ENCODE data around the gene BCL7B. TPM values are rescaled to one million over a fixed set of nuclear protein-coding genes. Genes with fewer than 3 reads are reported as not detected.

Gene BCL7B
- total and polyA plus RNA-seq, 2 of the 13 experiments (the other 11 are each of a cell fraction or from before 2014, with no cell fraction given): 24.3 to 38.2 TPM

GRCh38 chr7:73519867-73520672, 37.4 kb downstream of the BCL7B start:
- POLR2A ChIA-PET: interaction anchor here (0.6 to 1.4 kb wide), 2 partner anchors 22 to 39 kb away, joined by 3 to 5 read pairs; no protein-coding TSS in a partner anchor
- CTCF ChIA-PET (ENCODE audit: low intra/inter-chr PET ratio, low total read pairs): no interaction called here
- intact Hi-C loops (cut with micrococcal nuclease; ENCODE audit: unreplicated experiment) (loop anchor here (5.0 kb wide), 1 partner anchor 37 kb away; the partner anchor contains the start of gene BCL7B), in situ Hi-C loops (cut with HindIII; ENCODE audit: extremely low pct_ligation_motif_present, low pct_unique_long_range_greater_than_20kb) (no loop called here)
- H3K9ac ChIP-seq (ENCODE audit: insufficient read depth, low read depth, low read length): peak overlapping the region; percentile 91
- H3K27me3 ChIP-seq (ENCODE audit: control insufficient read depth in 1 of 2, insufficient read depth in 2 of 2, low read length in 2 of 2): no peaks in the 10 kb centered on the region; a peak in 1 of 5 replicates
- peaks cover 18% of the 10 kb centered on the region for H4K20me1 ChIP-seq (ENCODE audit: insufficient read depth, low read length)
- peak overlapping the region; percentile 87 for H3K4me2 ChIP-seq (ENCODE audit: low read depth, low read length)
- H3K4me1 ChIP-seq (ENCODE audit: insufficient read depth, low read length): peaks cover 31% of the 10 kb centered on the region
- H3K79me2 ChIP-seq (ENCODE audit: insufficient read depth, low read length): peaks cover 60% of the 10 kb centered on the region
- DNase-seq (ENCODE audit: low spot score) (peak; percentile 33), FAIRE-seq (peak; percentile 60), ATAC-seq (no peak)
- peak overlapping the region; percentile 91 for H3K27ac ChIP-seq (ENCODE audit: extremely low read length, insufficient read depth, low read length)
- H2AFZ ChIP-seq (ENCODE audit: low read length): no peak overlapping the region
- peaks cover 8 to 31% of the 10 kb centered on the region in 2 experiments; a peak in 4 of 5 replicates for H3K36me3 ChIP-seq (replicated peaks in 1 of 2; ENCODE audit: control insufficient read depth in 1 of 2, insufficient read depth in 2 of 2, low read length in 2 of 2)
- no peaks in the 10 kb centered on the region for H3K9me3 ChIP-seq (ENCODE audit: low read length)
- H3K4me3 ChIP-seq (replicated peaks in 1 of 3; ENCODE audit: insufficient read depth in 1 of 3, low read depth in 2 of 3, low read length in 3 of 3): peak overlapping the region; percentile 80 to 89 (median 82)
- BruUV-seq (replicated peaks): no TSS peak
- TF ChIP-seq ZSCAN21 (CRISPR knock-in tag; IDR thresholded peaks at IDR 0.05; ENCODE audit: borderline replicate concordance) (no peak), ZNF362 (CRISPR knock-in tag; IDR thresholded peaks at IDR 0.05; ENCODE audit: borderline replicate concordance) (peak; percentile 51; the same call in 1 of the 2 replicates), DMAP1 (CRISPR knock-in tag; IDR thresholded peaks at IDR 0.05) (no peak), THYN1 (CRISPR knock-in tag; IDR thresholded peaks at IDR 0.05; ENCODE audit: borderline replicate concordance, low read depth) (no peak), ZNF460 (CRISPR knock-in tag; IDR thresholded peaks at IDR 0.05; ENCODE audit: borderline replicate concordance) (peak; percentile 71; the same call in 1 of the 2 replicates), GATA4 (IDR thresholded peaks at IDR 0.05; ENCODE audit: borderline replicate concordance, low read depth) (no peak), ZNF3 (CRISPR knock-in tag; IDR thresholded peaks at IDR 0.05) (peak; percentile 83; the same call in 1 of the 2 replicates), ZSCAN25 (CRISPR knock-in tag; IDR thresholded peaks at IDR 0.05) (peak; percentile 93), RBFOX2 (IDR thresholded peaks at IDR 0.05; ENCODE audit: low read depth, low read length) (0 out of 2 replicates have a peak, but pooled peaks have one; percentile 29), ZNF704 (CRISPR knock-in tag; IDR thresholded peaks at IDR 0.05; ENCODE audit: borderline replicate concordance) (no peak), ZBTB38 (CRISPR knock-in tag; IDR thresholded peaks at IDR 0.05) (0 out of 2 replicates have a peak, but pooled peaks have one; percentile 67), CC2D1A (CRISPR knock-in tag; IDR thresholded peaks at IDR 0.05) (no peak), ZNF256 (CRISPR knock-in tag; conservative IDR thresholded peaks at IDR 0.05) (no peak), TEAD3 (CRISPR knock-in tag; optimal IDR thresholded peaks at IDR 0.05; ENCODE audit: borderline replicate concordance) (peak; percentile 40), GATAD2A (CRISPR knock-in tag; IDR thresholded peaks at IDR 0.05) (0 out of 2 replicates have a peak, but pooled peaks have one; percentile 10), HDAC6 (IDR thresholded peaks at IDR 0.05; ENCODE audit: low read depth, low read length) (no peak)
- WGBS (ENCODE audit: low lambda C conversion rate): 55% methylated on average over 18 of the region's 18 CpGs
